Measurements from ENCODE around the gene MMS19. TPM values are rescaled to one million over a fixed set of nuclear protein-coding genes. Genes with fewer than 3 reads are reported as not detected.
A peak's percentile ranks its signal among the peaks of the same experiment; 100 is the strongest.

MMS19 gene
- polyA plus RNA-seq, 1 donor, result 63.0 TPM

DNA sequence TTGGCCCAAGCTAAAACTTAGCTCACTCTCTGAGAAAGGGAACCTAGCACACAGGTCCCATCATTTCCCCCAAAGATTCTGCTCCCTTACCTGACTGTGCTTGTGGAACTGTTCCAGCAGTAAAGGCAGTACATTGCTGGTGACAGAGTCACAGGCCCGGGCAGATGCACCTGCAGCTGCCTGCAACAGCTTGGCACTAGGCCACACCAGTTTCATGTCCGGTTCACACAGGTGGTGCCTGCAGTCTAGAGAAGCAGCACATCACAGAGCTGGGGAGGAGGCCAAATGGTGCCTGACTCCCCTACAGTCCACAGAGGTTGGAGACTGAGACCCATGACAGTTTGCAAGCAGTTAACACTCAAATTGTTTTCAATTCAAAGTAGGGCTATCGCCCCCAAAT lies 30.1 kb downstream of the MMS19 start:
- DNase-seq (ENCODE audit: low read depth), result no peak

DNA sequence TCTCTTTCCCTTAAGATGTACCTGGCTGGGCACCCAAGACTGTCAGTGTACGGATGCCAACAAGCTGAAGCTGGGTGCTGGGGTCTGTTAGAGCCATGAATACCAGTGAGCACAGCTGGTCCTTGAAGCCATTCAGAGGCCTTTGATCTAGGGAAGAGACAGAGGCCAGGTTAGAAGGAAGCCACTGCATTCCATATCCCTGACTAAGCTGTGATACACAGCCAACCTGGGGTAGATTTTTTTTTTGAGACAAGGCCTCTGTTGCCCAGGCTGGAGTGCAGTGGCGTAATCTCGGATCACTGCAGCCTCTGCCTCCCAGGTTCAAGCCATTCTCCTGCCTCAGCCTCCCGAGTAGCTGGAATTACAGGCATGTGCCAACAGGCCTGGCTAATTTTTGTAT lies 31.5 kb downstream of the MMS19 start:
- no peak for DNase-seq (ENCODE audit: low read depth)

DNA sequence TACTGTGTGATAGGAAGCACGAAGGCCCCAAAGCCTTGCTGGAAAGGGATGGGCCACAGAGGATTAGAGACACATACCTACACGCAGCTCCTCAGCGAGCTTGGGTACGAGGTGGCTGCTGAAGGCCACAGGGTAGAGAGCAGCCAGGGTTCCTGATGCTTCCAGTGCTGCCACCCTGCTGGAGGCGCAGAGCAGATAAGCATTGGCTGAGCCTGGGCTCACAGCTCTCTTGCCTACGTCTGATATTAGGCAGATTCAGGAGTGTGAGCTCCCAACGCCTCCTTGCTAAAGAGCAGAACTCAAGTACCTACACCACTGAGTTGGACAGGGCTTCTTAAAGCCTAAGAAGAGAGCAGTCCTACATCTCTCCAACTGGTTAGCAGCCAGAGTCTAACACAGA lies 32.2 kb downstream of the MMS19 start:
- no peak for DNase-seq (ENCODE audit: low read depth)

DNA sequence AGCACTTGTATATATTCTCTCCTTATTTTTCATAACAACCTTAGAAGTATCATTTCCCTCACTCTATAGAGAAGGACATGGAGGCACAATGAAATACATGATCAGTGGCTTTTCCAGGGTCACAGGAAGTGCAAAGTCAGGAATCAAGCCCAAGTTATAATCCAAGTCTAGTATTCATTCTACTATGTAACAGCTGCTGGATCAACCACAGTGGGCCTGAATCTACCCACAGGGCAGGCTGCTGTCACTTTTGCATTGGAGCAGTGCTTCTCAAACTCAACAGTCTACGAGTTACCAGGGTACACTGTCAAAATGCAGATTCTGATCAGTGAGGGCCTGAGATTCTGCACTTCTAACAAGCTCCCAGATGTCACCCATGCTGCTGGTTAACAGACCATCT lies 34.0 kb downstream of the MMS19 start:
- DNase-seq (ENCODE audit: low read depth), result no peak

DNA sequence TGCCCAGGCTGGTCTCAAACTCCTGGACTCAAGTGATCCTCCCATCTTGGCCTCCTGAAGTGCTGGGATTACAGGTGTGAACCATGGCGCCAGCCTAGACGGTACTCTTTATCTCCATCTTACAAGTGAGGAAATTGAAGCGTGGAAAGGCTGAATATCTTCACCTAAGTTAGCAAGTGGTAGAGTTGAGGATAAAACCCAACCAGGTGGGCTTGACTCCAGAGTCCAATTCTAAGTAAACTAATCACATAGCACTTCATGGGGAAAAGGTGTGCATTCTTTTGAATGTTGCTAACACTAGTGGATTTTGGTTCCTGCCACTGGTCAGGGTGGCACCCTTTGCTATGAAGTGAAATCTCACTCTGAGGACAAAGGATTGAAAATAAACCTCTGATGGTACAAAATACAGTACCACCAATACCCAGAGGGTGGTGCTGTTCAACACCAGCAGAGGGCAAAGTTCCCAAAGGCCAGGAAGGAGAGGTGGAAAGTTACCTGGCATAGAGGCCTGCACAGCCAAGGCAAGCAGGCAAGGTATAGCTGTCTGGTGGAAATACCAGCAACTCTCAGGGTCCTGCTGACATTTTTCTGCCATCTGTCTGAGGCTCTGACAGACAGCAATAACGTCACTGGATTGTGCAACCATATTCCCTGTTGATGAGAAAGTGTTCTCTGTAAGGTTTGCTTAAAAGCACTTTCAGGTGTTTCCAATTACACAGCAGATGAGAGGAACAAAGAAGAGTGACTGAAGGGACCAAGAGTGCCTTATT lies 34.7 kb downstream of the MMS19 start:
- no peak for DNase-seq (ENCODE audit: low read depth)

DNA sequence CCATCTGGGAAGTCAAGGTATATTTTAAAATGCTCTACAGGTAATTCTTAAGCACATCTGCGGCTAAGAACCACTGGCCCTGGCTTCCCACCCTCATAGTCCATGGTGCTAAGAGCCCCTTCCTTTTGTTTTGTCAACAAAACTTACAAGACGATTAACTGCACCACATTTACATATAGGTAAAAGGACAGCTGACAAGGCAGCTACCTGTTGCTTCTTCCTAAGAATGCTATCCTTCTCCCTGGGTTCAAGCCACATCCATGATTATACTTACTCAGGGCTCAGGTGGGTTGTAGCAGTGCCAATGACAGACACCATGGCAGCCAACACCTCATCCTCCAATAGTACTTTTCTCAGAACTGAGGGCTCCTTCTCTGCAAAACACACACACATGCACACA lies 35.9 kb downstream of the MMS19 start:
- no peak for DNase-seq (ENCODE audit: low read depth)

DNA sequence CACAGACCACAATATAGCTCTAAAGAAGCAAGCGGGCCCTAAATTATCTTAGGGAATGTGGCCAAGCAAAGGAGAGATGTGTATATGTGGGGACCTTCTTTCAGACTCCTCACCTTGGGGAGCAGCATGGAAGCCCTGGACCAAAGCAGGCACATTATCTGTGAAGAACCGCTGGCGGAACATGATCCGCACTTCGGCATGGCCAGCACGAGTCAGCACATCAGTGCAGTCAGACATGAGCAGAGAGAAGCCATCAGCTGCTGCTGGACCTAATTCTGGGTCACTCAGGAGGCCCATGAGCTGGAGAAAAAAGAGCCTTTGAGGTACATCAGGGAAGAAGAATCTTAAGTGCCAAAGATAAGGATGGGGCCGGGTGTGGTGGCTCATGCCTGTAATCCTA lies 38.3 kb downstream of the MMS19 start:
- DNase-seq (ENCODE audit: low read depth), result no peak

DNA sequence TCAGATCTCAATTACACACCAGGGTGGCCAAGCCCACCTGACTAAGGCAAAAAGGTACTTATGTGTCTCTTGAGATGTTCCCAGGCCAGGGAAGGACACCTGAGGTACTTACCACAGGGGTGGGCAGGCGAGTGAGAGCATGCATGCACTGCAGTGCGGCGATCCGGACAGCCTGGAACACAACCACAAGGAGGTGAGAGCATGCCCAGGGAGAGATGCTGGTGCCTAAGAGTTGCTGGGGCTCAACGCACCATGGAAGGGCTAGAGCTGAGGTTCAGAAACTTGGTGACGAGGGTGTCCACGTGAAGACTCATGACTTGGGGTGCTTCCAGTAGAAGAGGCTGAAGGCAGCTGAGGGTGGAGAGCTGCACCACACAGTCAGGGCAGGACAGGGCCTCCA lies 39.1 kb downstream of the MMS19 start:
- no peak for DNase-seq (ENCODE audit: low read depth)

DNA sequence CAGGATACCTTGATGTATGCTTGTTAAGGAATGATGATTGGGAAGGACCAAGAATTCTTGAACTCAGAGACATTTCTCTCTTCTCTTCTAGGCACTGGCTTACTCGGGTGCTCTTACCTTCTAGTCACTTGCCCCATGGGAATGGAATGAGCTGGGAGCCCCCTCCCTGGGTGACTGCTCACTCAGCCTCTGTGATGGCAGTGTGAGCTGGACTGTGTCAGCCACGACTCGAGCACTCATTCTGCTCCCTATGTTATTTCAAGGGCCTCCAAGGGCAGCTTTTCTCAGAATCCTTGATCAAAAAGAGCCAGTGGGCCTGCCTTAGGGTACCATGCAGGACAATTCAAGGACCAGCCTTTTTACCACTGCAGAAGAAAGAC lies 41.5 kb downstream of the MMS19 start:
- no peak for DNase-seq (ENCODE audit: low read depth)

DNA sequence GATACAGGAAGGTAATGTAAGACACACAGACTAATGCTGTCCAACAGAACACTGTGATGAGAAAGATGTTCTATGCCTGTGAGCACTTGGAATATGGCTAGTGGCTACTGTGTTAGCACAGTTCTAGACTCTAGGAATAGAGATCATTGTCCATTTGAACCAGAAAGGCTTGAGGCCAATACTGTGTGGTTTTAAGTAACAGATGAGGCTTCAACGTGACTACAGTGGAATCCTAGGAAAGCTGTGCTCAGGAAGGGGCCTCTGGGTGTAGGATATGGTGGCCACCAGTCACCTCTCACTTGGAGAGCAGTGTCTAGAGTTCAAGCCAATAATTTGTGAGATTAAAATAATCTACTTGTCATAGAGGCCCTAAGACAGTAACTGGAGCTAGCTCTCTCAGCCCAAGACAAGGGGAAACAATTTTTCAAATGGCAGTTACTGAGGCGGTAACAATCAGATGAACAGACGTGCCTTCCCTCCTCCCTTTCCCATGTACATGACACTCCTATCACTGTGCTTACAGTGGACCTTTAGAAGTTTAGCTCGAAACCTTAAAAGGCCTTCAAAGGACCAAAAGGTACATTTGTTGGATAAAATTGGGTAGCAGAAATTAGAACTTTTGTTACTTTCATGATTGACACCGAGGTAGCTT lies 42.1 kb downstream of the MMS19 start:
- no peak for DNase-seq (ENCODE audit: low read depth)

DNA sequence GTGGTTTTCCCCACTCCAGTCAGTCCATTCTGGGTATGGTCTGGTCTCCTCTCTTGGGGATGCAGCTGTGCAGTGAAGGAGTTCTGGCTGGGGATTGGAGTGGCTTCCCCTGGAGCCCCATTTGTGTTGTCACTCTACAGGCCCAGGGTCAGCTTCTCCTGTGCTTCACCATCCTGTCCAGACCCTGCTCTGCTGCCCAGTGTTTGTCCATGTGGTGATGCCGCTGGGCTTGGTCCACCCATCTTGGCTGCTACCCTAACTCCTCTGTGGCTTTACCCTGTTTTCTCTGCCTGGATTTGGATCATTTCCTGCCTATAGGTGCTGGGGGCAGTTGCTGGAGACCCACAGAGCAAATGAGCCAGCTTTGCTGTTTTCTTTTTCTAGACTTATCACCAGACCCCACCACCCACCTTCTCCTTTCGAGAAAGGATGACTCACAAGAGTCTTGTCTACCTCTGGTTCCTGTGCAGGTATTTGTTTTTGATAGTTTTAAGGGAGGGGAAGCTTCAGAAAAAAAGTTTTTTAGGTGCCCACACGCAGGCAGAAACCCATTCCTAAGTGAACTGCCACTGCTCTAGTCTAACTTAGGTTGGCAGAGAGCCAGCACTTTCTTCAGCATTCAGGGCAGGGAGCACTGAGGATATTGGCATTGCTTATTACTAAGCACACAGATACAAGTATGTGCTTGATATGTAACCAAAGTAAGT lies 43.7 kb downstream of the MMS19 start:
- DNase-seq (ENCODE audit: low read depth), result no peak

DNA sequence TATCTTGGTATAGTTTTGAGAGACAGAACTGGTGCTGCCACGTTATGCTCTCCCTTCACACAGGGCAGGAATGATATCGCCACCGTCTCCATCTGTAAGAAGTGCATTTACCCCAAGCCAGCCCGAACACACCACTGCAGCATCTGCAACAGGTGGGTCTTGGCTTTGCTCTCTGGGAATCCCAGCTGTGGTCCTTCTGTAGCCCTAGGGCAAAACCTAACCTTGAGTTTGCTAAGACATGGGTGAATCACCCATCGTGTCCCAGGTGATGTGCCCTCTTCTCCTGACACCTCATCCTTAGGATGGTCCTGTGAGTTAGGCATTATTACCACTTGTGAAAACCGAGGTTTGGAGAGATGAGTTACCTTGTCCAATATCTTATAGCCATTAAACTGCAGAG lies 45.9 kb downstream of the MMS19 start:
- DNase-seq (ENCODE audit: low read depth), result no peak

DNA sequence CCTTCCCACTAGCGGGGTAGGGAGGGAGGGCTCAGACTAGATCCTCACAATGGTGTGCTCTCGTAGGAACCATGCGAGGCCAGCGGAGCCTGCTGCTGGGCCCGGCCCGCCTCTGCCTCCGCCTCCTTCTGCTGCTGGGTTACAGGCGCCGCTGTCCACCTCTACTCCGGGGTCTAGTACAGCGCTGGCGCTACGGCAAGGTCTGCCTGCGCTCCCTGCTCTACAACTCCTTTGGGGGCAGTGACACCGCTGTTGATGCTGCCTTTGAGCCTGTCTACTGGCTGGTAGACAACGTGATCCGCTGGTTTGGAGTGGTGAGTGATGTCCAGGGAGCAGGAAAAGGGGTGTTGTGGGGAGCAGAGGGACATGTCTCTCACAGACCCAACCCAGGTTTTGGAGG lies 46.6 kb downstream of the MMS19 start:
- DNase-seq (ENCODE audit: low read depth), result no peak

DNA sequence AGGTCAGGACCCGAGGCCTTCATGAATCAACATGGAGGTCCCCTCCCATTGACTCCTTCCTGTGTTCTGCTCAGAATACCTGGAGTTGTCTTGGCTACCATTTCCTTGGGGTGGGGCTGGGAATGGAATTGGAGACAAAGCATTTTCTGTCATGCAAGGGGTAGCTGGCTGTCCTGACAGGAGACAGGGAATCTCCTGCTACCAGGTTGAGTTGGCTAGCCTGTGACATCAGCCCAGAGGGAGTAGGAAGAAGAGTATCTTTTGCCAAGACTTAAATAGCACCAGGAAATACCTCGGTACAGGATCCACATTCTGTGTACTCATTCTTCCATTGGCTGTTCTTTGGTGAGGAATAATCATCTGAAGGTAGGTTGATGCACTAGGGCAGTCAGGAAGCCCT lies 47.4 kb downstream of the MMS19 start:
- DNase-seq (ENCODE audit: low read depth), result no peak

DNA sequence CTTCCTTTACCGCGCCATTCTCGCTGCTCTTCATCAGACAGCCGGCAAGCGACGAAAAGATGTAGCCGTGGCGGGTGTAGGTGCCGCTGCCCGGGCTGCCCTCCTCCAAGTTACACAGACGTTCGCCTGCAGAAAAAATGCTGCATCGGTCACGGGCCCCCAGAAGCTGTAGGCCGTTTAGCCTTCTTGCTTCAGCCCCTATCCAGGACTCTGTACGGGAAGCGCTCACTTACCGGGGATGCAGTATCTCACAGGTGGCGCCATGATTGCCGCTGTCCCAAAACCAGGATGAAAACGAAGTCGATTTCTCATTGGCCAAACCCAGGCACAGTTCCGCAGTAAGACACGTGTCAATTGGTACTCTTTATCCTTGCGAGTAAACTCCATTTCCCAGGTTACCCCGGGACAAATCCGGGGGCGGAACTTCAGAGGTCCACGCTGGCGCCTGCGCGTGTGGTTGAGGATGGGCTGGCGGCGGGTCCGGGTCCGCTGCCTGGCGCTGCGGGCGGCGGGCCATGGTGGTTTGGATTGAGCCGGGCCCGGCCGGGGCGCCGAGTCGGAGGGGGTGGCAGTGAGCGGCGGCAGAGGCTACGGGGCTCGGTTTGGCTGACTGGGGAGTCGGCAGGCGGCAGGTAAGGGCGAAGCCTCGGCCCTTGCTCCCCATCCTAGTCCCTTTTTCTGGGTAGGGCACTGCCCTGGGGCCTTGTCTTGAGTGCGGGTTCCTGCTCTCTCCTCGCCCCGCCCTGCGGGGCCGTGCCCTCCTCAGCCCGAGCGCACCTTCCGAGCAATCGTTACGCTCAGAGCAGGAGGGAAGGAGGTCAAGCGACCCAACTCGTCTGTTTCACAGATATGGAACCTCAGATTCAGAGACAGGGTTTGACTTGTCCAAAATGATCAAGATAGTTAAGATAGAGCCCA lies 52.2 kb downstream of the MMS19 start, which contains the start of the genes EXOSC1 and ZDHHC16:
Gene EXOSC1 (minus strand): TSS at position 285 of the 918 bp plus-strand sequence. CDS start 21 bp downstream, at position 264.
Gene ZDHHC16 (plus strand): TSS at position 454 of the 918 bp plus-strand sequence. CDS start 5,501 bp downstream, outside the sequence.
- DNase-seq (ENCODE audit: low read depth), result peak; percentile 95

DNA sequence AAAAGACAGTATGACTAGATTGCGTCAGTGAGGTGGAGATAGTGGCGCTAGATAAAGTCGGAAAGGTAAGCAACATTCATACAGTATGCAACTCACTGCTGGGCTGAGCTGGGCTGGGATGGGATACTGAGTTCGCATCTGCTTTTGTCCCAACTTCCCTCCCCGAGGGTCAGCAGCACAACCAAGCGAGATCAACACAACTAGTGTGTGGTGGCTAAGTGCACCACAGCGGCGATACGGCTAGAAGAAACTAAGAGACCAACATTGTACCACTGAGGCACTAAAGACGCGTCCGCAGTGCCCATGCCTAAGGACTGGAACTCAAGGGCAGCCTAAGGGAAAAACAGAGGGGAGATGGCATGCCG lies 52.9 kb downstream of the MMS19 start:
- no peak for DNase-seq (ENCODE audit: low read depth)

DNA sequence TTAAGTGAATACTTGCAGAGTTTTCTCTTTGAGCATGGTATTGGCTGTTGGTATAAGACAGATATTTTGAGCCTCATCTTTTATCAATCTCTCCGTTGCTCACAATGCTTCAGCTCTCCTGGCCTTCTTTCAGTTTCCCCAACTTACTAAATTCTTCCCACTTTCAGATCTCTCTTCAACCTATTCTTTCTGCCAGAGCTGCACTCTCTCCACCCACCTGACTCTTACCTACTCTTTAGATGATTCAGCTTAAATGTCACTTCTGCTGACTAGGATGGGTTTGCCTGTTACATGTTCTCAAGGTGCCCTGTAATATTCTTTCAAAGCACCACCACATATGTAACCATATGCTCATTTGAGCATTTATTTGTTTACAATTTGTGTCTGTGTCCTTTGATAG lies 54.0 kb downstream of the MMS19 start:
- DNase-seq (ENCODE audit: low read depth), result no peak

DNA sequence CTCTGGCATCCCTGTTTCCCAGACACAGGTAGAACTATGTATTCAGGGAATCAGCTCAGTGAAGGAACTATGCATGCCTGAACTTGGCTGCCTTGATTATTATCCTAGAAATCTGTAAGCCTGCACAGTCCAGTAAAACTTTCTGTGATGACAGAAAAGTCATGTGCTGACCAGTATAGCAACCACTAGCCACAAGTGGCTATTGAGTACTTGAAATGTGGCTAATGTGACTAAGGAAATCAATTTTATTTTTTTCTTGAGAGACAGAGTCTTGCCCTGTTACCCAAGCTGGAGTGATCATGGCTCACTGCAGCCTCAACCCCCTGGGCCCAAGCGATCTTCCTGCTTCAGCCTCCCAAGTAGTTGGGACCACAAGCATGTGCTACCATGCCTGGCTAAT lies 55.9 kb downstream of the MMS19 start:
- DNase-seq (ENCODE audit: low read depth), result no peak

DNA sequence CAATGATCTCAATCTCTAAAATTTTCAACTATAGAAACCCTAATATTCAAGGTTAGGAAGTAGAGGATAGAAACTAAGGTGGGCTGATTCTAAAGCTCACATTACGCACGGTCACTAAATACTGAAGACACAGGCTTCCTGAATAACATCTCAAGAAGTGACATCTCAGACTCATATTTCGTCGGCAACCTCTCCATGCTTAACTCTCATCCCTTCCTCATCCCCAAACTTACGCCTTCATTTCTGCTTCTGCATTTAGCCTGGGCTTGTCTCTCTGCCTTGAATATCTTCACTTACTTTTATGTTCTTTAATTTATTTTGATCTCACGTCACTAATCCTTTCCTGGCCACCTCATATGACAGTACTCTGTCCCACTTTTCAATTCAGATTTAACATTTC lies 63.0 kb downstream of the MMS19 start:
- DNase-seq (ENCODE audit: low read depth), result no peak

DNA sequence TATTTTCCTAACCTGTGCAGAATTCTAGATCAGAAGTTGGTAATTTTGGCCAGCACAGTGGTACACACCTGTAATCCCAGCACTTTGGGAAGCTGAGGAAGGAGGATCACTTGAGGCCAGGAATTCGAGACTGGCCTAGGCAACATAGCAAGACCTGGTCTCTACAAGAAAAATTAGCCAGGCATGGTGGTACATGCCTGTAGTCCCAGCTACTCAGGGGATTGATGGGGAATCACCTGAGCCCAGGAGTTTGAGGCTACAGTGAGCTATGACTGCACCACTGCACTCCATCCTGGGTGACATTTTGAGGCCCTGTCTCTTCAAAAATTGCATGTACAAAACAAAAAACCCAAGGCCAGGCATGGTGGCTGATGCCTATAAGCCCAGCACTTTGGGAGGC lies 63.7 kb downstream of the MMS19 start:
- no peak for DNase-seq (ENCODE audit: low read depth)

DNA sequence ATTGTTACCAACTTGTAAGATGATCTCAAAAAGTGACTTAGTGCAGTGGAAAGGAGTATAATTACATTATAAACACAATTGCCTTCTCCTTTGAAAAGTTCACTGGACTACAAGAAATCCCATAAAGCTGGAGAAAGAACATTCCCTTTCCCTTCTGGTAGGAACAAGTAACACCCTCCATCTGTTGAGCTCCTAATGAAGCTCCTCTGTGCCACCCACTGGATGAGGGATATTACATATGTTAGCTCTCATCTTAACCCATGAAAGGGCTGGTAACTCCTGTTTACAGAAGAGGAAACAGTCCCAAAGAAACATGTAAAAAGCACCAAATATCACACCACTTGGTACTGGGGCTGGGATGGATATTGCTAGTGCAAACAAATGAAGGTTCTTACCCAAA lies 64.2 kb downstream of the MMS19 start:
- no peak for DNase-seq (ENCODE audit: low read depth)

DNA sequence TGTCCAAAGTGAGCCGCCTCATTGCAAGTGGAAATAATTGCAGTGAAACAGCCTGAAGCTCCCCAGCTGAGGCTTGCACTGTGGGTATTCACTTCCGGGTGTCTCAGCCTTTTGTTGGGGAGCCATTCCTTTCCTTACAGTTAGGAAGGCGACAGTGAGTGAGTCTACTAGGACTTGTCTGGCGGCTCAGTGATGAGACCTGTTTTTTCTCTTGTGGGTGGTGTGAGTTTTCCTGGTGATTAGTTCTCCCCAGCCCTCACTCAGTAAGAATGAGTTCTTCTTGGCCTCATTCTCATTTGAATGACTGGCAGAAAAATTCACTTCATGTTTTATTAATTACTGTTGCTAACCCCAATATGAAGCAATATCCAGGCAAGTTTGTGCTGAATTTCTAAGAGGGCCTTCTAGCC lies 69.6 kb downstream of the MMS19 start:
- no peak for DNase-seq (ENCODE audit: low read depth)
